ENCODE data around the gene NOX3.

Gene NOX3

DNA sequence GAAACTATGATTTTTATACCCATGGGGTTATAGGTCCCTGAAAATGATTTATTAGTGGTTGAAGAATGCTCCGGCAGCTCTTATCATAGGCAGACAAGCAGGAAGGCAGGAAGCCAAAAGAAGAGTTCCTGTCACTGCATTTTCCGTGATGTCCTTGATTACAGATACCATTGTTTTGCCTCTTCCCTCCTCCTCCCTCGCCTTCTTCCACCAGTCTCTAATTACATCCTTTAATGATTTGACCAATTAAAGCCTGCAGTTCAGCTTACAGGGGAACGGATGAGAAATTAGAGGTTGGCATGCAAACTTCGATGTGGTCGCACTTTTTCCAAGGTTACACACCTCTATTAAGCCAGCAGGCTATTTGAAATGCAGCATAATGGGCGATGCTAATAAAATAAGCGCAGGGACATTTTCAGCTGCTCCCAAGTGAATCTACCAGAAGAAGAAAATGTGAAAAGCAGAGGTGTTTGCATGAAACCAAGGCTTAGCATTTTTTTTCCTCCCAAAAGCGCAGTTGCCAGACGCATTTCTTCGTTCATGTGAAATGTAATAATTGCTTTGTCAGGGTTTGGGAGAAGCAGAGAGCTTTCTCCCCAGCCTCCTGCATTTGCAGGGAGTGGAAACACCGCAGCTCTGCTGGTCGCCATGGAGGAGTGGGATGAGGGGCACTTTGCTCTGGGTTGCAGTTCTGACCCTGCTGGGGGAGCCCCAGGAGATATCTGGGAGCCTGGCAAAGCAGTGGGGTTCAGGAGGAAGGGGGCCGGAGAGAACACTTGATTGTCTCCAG, 6.0 kb downstream of the NOX3 start:
- H4K20me1 ChIP-seq (ENCODE audit: control insufficient read depth, insufficient read depth, low read depth, low read length), result no peaks in the 10 kb centered on the region
- peaks cover 28% of the 10 kb centered on the region for H3K4me1 ChIP-seq (ENCODE audit: control insufficient read depth, low read length)
- H3K27me3 ChIP-seq (ENCODE audit: control insufficient read depth, low read length), result no peaks in the 10 kb centered on the region
- 0 out of 2 replicates have a peak, but pooled peaks cover 2% of the 10 kb centered on the region for H3F3A ChIP-seq (ENCODE audit: control insufficient read depth, insufficient read depth)
- no peak overlapping the region for H3K27ac ChIP-seq (ENCODE audit: low read depth, low read length)
- H3K4me2 ChIP-seq (ENCODE audit: low read length), result peak overlapping the region; percentile 2; the same call in 1 of the 2 replicates
- TF ChIP-seq, protein P1, sequence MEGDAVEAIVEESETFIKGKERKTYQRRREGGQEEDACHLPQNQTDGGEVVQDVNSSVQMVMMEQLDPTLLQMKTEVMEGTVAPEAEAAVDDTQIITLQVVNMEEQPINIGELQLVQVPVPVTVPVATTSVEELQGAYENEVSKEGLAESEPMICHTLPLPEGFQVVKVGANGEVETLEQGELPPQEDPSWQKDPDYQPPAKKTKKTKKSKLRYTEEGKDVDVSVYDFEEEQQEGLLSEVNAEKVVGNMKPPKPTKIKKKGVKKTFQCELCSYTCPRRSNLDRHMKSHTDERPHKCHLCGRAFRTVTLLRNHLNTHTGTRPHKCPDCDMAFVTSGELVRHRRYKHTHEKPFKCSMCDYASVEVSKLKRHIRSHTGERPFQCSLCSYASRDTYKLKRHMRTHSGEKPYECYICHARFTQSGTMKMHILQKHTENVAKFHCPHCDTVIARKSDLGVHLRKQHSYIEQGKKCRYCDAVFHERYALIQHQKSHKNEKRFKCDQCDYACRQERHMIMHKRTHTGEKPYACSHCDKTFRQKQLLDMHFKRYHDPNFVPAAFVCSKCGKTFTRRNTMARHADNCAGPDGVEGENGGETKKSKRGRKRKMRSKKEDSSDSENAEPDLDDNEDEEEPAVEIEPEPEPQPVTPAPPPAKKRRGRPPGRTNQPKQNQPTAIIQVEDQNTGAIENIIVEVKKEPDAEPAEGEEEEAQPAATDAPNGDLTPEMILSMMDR (IDR thresholded peaks at IDR 0.05; ENCODE audit: low read depth, low read length, poor library complexity, severe bottlenecking), result no peak
- no peak for TF ChIP-seq EZH2phosphoT487 (IDR thresholded peaks at IDR 0.05; ENCODE audit: borderline replicate concordance, low read length)
- no peaks in the 10 kb centered on the region for H3K79me2 ChIP-seq (ENCODE audit: control insufficient read depth, low read length)
- no peak overlapping the region for H3K4me3 ChIP-seq (ENCODE audit: low read length)
- no peaks in the 10 kb centered on the region for H3K9me3 ChIP-seq (ENCODE audit: control insufficient read depth, insufficient read depth, low read length)
- H3K36me3 ChIP-seq (ENCODE audit: control insufficient read depth, low read length), result no peaks in the 10 kb centered on the region
- no peaks in the 10 kb centered on the region for H3K9me2 ChIP-seq (replicated peaks; ENCODE audit: control insufficient read depth, low read length)

DNA sequence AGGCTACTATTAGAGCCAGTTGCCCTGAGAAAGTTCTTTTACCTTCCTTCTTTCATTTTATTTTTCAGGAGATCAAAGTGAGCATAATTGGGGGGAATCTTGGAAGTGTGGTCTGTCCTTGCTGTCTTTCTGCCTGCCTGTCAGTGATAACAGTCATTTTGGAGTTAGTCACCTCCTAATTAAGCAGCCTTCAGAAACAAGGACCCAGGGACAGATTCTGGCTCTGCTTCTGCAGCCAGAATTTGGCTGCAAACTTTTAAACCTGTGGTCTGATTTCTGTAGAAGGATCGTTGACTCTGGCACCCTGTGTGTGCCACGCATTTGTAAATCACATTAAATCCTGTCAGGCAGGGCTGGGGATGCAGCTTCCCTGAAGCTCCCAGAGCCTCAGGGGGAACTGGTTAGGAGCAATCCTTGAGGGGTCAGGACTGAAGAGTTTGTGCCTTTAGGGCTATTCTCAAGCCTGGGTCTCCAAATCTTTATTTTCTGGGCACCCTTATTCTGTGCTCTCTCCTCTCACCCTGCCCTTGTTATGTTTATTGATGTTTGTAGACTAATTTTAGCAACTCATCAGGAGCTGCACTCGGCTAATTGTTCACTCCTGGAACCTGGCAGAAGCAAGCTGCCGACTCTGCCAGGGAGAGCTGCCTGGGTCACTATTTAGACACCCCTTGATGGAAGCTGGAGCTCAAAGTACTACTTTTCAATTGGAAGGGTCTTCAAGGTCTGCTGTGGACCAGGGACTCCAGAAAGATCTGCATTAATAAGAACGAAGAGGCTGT, 6.8 kb downstream of the NOX3 start:
- no peak for TF ChIP-seq EZH2phosphoT487 (IDR thresholded peaks at IDR 0.05; ENCODE audit: borderline replicate concordance, low read length)
- TF ChIP-seq, protein P1 (IDR thresholded peaks at IDR 0.05; ENCODE audit: low read depth, low read length, poor library complexity, severe bottlenecking), result no peak
- H3K4me3 ChIP-seq (ENCODE audit: low read length), result no peak overlapping the region
- no peaks in the 10 kb centered on the region for H3K36me3 ChIP-seq (ENCODE audit: control insufficient read depth, low read length)

DNA sequence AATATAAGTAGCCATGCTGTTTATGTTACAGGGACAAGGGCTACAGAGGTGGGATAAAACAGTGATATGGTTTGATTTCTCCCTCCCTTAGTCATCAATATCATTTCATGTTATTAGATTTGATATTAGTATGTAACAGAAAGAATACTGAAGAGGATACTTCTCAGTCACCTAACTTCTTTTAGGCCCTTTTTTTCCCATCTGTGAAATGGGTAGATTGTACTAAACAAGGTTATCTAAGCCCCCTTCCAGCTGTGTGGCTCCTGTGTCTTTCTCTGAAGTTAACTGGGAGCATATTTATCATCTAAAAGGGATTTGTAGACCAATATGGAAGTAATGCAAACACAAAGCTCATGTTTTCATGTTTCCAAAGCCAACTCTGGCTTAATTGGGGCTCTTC, 7.7 kb downstream of the NOX3 start:
- Histone ChIP-seq H3K79me2 (ENCODE audit: control insufficient read depth, low read length) (no peaks in the 10 kb centered on the region), H3K27ac (ENCODE audit: low read depth, low read length) (no peak overlapping the region)
- TF ChIP-seq EZH2phosphoT487 (IDR thresholded peaks at IDR 0.05; ENCODE audit: borderline replicate concordance, low read length), result no peak
- TF ChIP-seq, protein P1 (IDR thresholded peaks at IDR 0.05; ENCODE audit: low read depth, low read length, poor library complexity, severe bottlenecking), result no peak

More for the DNA sequence above, 6.8 kb downstream of the NOX3 start:
- H3F3A ChIP-seq (ENCODE audit: control insufficient read depth, insufficient read depth), result 0 out of 2 replicates have a peak, but pooled peaks cover 2% of the 10 kb centered on the region
- H3K27ac ChIP-seq (ENCODE audit: low read depth, low read length), result no peak overlapping the region
- H3K27me3 ChIP-seq (ENCODE audit: control insufficient read depth, low read length), result no peaks in the 10 kb centered on the region
- no peaks in the 10 kb centered on the region for H4K20me1 ChIP-seq (ENCODE audit: control insufficient read depth, insufficient read depth, low read depth, low read length)
- peak overlapping the region; percentile 2; the same call in 1 of the 2 replicates for H3K4me2 ChIP-seq (ENCODE audit: low read length)
- H3K79me2 ChIP-seq (ENCODE audit: control insufficient read depth, low read length), result no peaks in the 10 kb centered on the region
- H3K9me3 ChIP-seq (ENCODE audit: control insufficient read depth, insufficient read depth, low read length), result no peaks in the 10 kb centered on the region
- peaks cover 20% of the 10 kb centered on the region for H3K4me1 ChIP-seq (ENCODE audit: control insufficient read depth, low read length)
- H3K9me2 ChIP-seq (replicated peaks; ENCODE audit: control insufficient read depth, low read length), result no peaks in the 10 kb centered on the region

More for the DNA sequence above, 7.7 kb downstream of the NOX3 start:
- Histone ChIP-seq H3F3A (ENCODE audit: control insufficient read depth, insufficient read depth) (0 out of 2 replicates have a peak, but pooled peaks cover 2% of the 10 kb centered on the region), H3K4me2 (ENCODE audit: low read length) (no peak overlapping the region), H3K9me2 (replicated peaks; ENCODE audit: control insufficient read depth, low read length) (no peaks in the 10 kb centered on the region), H3K36me3 (ENCODE audit: control insufficient read depth, low read length) (no peaks in the 10 kb centered on the region), H3K9me3 (ENCODE audit: control insufficient read depth, insufficient read depth, low read length) (no peaks in the 10 kb centered on the region), H3K4me1 (ENCODE audit: control insufficient read depth, low read length) (peaks cover 16% of the 10 kb centered on the region), H4K20me1 (ENCODE audit: control insufficient read depth, insufficient read depth, low read depth, low read length) (no peaks in the 10 kb centered on the region), H3K4me3 (ENCODE audit: low read length) (no peak overlapping the region), H3K27me3 (ENCODE audit: control insufficient read depth, low read length) (no peaks in the 10 kb centered on the region)

All from DOHH2 (cell line).